Spleen (tissue), 11 donors: ENCODE results near the gene VAV2. TPM values are rescaled to one million over a fixed set of nuclear protein-coding genes. Genes with fewer than 3 reads are reported as not detected.

Source experiments
- DNase-seq: peaks from one replicate; pipeline ENCODE4 v3.0.0-alpha.2; 2020
- H3K27ac ChIP-seq, 8 donors: fragments of 200-600 bp; sonication (generic) in 7 of 8; 1 replicate in 4 of 8; 2 replicates in 4 of 8; pipeline versions ENCODE4 v1.5.0 to v1.8.0; 2016 to 2021; ENCODE audit warnings: inconsistent platforms in 4 of 8, mild to moderate bottlenecking in 4 of 8, moderate library complexity in 1 of 8
- H3K27me3 ChIP-seq, 7 donors: fragments of 200-600 bp; sonication (generic) in 6 of 7; replicated peaks in 1 of 7; 1 replicate in 4 of 7; 2 replicates in 3 of 7; pipeline versions ENCODE4 v1.5.0 to v1.8.0; 2016 to 2021; ENCODE audit warnings: inconsistent platforms in 3 of 7, mild to moderate bottlenecking in 1 of 7
- H3K36me3 ChIP-seq, 6 donors: fragments of 200-600 bp; sonication (generic) in 5 of 6; 1 replicate in 4 of 6; 2 replicates in 2 of 6; pipeline versions ENCODE4 v1.5.0 to v1.8.0; 2016 to 2021; ENCODE audit warnings: inconsistent platforms in 2 of 6
- H3K4me1 ChIP-seq, 6 donors: fragments of 200-600 bp; sonication (generic) in 5 of 6; 1 replicate in 3 of 6; 2 replicates in 3 of 6; pipeline versions ENCODE4 v1.5.0 to v1.8.0; 2016 to 2021; ENCODE audit warnings: inconsistent platforms in 3 of 6
- H3K4me3 ChIP-seq, 8 donors: fragments of 200-600 bp; sonication (generic) in 7 of 8; 1 replicate in 4 of 8; 2 replicates in 4 of 8; pipeline versions ENCODE4 v1.5.0 to v1.8.0; 2016 to 2021; ENCODE audit warnings: inconsistent platforms in 4 of 8, mild to moderate bottlenecking in 4 of 8, moderate library complexity in 2 of 8
- H3K9me3 ChIP-seq, 8 donors: fragments of 200-600 bp; sonication (generic) in 7 of 8; 1 replicate in 4 of 8; 2 replicates in 4 of 8; pipeline versions ENCODE4 v1.5.0 to v1.8.0; 2016 to 2021; ENCODE audit warnings: inconsistent platforms in 4 of 8
- POLR2A ChIP-seq, 3 donors: fragments of 450-650 bp; IDR thresholded peaks; one replicate each; pipeline ENCODE4 v1.5.1; 2017; ENCODE audit warnings: antibody characterized with exemption in 3 of 3, mild to moderate bottlenecking in 1 of 3
- POLR2AphosphoS5 ChIP-seq, 3 donors: sonication (generic); formaldehyde crosslinking; IDR thresholded peaks; one replicate each; pipeline ENCODE4 v1.5.1; 2017; ENCODE audit warnings: antibody characterized with exemption in 3 of 3
- WGBS, 5 donors: extraction: QIAGEN DNeasy Blood & Tissue Kit in 3 of 5; methylation state at CpG; one replicate each; pipeline versions ENCODE4 v1.1.5 to v1.1.7; 2013 to 2018; 5-methylcytosine and 5-hydroxymethylcytosine counted together
- intact Hi-C: fragments of 100-400 bp; cut with DNase I; formaldehyde crosslinking; loops from one replicate; pipeline ENCODE4 v1.15.0; 2023; ENCODE audit warnings: low total_unique reads
- polyA plus RNA-seq, 3 donors: library from polyadenylated mRNA; stranded (reverse); fragments of 200-250 nt; gene quantifications; one replicate each; pipeline ENCODE4 v1.2.1, GENCODE V29; 2013
- total RNA-seq, 7 donors: library from RNA; depleted of rRNA in 3 of 7; stranded (reverse); fragments of >200 nt in 3 of 7; fragmentation: NEBNext Ultra II Directional in 4 of 7; extraction: Animal tissue kit (Norgen Biotek cat#: 25700) in 4 of 7; gene quantifications; one replicate each; pipeline versions ENCODE4 v1.1.0 to v1.2.1, GENCODE V29; 2016 to 2021
- TF ChIP-seq, protein P1 (sequence below), 11 experiments: fragments of 200-600 bp in 7 of 11; fragments of 450-650 bp in 4 of 11; sonication (generic) in 4 of 11; IDR thresholded peaks in 8 of 11; conservative IDR thresholded peaks in 3 of 11; 1 replicate in 7 of 11; 2 replicates in 4 of 11; pipeline versions ENCODE4 v1.4.0 to v1.8.0; 2016 to 2021; ENCODE audit warnings: antibody characterized with exemption in 11 of 11, inconsistent platforms in 4 of 11, mild to moderate bottlenecking in 1 of 11
- donor health status: healthy with polysubstance abuse.
- donor health status: DM: no; HTN: no; CAD: no; lungs with moderate emphysema.
- donor health status: DM: no; HTN: no; CAD: no.
- donor health status: Bipolar disorder and iron deficiency.
- donor health status: healthy.
- donor health status: DM: no; HTN: no; CAD: no.
- donor health status: DM: yes; HTN: yes; CAD: no.

Gene VAV2
- total and polyA plus RNA-seq, 10 donors, result 14.2 to 39.2 (median 23.3) TPM

DNA sequence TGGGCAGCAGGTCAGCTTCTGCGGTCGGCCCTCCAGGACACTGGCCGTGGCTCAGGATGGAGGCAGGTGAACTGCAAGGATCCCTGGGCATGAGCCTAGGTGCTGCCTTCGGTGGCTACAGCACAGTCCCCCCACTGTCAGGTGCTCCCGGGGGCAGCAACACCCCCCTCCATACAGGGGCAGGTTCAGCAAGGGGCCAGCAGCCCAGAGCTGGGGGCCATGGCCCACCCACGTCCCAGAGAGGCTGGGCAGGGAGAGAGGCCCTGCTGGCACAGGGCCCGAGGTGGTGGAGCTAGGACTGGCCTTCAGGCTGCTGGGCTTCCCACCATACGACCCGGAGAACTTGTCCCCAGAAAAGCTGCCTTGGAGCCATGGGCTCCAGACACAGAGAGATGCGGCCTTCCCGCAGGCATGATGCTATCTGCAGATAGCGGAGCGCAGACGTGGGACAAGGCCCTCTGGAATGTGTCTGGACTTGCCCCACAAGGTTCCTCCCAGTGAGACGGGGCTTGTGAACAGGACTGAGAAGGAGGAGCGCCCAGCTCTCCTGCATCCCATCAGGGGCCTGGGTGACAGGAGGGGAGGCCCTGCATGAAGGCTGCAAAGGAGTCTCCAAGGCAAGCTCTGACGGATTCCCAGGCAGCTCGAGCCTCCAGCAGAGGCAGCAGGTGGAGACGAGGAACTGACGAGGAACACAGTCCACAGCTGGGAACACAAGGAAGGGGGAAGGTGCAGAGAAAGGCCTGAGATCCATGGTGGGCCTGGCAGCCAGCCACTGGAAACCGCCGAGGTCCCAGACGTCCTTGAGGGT is 111.1 kb downstream of the VAV2 start:
- Histone ChIP-seq H3K27ac (no peak overlapping the region), H3K9me3 (no peaks in the 10 kb centered on the region), H3K27me3 (no peaks in the 10 kb centered on the region), H3K4me3 (no peak overlapping the region), H3K4me1 (peaks cover 0 to 40% (median 4%) of the 10 kb centered on the region in 6 donors), H3K36me3 (no peaks in the 10 kb centered on the region)
- DNase-seq, result no peak
- intact Hi-C loops, result no loop called here
- 81 to 87% (median 85%) methylated on average over 17 to 23 of the region's 23 CpGs for WGBS, 5 donors
- TF ChIP-seq POLR2AphosphoS5 (IDR thresholded peaks at IDR 0.05) (no peak), POLR2A (IDR thresholded peaks at IDR 0.05) (no peak)
- TF ChIP-seq, protein P1, sequence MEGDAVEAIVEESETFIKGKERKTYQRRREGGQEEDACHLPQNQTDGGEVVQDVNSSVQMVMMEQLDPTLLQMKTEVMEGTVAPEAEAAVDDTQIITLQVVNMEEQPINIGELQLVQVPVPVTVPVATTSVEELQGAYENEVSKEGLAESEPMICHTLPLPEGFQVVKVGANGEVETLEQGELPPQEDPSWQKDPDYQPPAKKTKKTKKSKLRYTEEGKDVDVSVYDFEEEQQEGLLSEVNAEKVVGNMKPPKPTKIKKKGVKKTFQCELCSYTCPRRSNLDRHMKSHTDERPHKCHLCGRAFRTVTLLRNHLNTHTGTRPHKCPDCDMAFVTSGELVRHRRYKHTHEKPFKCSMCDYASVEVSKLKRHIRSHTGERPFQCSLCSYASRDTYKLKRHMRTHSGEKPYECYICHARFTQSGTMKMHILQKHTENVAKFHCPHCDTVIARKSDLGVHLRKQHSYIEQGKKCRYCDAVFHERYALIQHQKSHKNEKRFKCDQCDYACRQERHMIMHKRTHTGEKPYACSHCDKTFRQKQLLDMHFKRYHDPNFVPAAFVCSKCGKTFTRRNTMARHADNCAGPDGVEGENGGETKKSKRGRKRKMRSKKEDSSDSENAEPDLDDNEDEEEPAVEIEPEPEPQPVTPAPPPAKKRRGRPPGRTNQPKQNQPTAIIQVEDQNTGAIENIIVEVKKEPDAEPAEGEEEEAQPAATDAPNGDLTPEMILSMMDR (IDR thresholded peaks at IDR 0.05 in 8 of 11, conservative IDR thresholded peaks at IDR 0.05 in 3 of 11), result no peak

DNA sequence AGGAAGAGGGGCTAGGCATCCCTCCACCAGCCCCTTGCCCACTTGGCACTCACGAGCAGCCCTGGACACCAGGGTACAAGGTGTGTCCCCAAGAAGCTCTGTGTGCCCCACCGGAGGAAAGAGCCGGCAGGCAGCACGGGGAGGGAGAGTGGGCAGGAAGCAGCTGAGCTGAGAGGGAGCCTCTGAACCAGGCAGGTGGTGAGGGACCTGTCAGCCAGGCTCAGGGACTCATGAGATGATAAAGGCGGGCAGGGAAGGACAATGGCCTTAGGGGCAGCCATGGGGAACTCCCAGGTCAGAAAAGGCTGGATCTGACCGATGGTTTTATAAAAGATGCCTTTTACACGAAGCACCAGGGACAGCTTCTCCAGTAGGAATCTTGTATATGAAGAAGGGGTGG is 112.0 kb downstream of the VAV2 start:
- Histone ChIP-seq H3K27ac (no peak overlapping the region), H3K4me1 (peaks cover 0 to 37% (median 4%) of the 10 kb centered on the region in 6 donors), H3K36me3 (no peaks in the 10 kb centered on the region), H3K4me3 (no peak overlapping the region), H3K27me3 (no peaks in the 10 kb centered on the region), H3K9me3 (no peaks in the 10 kb centered on the region)
- intact Hi-C loops, result no loop called here
- DNase-seq, result no peak
- WGBS, 5 donors, result 34 to 51% (median 49%) methylated on average over 7 of the region's 7 CpGs
- no peak for TF ChIP-seq POLR2A (IDR thresholded peaks at IDR 0.05)
- TF ChIP-seq, protein P1 (IDR thresholded peaks at IDR 0.05 in 8 of 11, conservative IDR thresholded peaks at IDR 0.05 in 3 of 11), result no peak
- no peak for TF ChIP-seq POLR2AphosphoS5 (IDR thresholded peaks at IDR 0.05)

DNA sequence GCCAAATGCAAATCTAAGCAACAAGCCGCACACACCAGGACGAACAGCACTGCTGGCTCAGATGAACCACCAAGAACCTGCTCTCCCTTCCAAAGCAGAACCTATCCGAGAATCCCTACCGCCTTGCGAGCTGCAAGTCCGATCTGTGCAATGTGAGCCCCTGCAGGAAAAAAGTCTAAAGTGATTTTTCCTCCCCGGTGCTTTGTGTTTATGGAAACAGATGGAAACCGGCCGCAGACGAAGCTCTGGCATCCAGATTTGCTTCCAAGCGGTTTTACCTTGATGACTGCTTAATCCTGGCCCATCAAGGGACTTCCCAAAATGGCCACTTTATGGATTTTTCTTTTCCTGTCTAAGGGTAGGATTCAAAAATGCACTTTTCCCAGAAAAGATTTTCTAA is 112.5 kb downstream of the VAV2 start:
- Histone ChIP-seq H3K4me3 (no peak overlapping the region), H3K27ac (no peak overlapping the region), H3K9me3 (no peaks in the 10 kb centered on the region), H3K4me1 (peaks cover 0 to 39% (median 4%) of the 10 kb centered on the region in 6 donors), H3K27me3 (no peaks in the 10 kb centered on the region), H3K36me3 (no peaks in the 10 kb centered on the region)
- DNase-seq, result no peak
- intact Hi-C loops, result no loop called here
- TF ChIP-seq, protein P1 (IDR thresholded peaks at IDR 0.05 in 8 of 11, conservative IDR thresholded peaks at IDR 0.05 in 3 of 11), result no peak
- TF ChIP-seq POLR2A (IDR thresholded peaks at IDR 0.05) (no peak), POLR2AphosphoS5 (IDR thresholded peaks at IDR 0.05) (no peak)
- 84 to 89% (median 87%) methylated on average over 11 of the region's 11 CpGs for WGBS, 5 donors

DNA sequence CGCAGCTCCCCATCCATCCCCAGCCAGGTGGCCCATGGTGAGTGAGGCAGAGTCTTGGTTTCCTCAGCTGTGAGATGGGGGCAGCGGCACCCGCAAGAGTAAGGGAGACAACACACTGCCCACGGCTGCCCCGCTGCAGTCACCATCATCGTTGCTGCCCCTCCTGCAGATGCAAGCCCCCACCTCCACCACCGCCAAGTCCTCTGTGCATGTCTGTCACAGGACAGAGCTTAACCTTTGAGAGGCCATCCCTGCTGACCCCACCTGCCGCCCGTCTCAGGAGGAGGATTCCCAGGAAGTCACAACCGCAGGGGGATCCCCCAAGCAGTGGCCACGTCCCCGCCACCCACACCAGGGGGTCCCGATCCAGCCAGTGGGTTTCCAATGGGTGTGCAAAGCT is 113.7 kb downstream of the VAV2 start:
- Histone ChIP-seq H3K4me1 (peaks cover 0 to 52% (median 10%) of the 10 kb centered on the region in 6 donors), H3K9me3 (no peaks in the 10 kb centered on the region), H3K36me3 (no peaks in the 10 kb centered on the region), H3K27ac (no peak overlapping the region), H3K4me3 (no peak overlapping the region), H3K27me3 (no peaks in the 10 kb centered on the region)
- WGBS, 5 donors, result 90 to 94% (median 93%) methylated on average over 6 to 13 of the region's 13 CpGs
- intact Hi-C loops, result no loop called here
- DNase-seq, result no peak
- TF ChIP-seq POLR2AphosphoS5 (IDR thresholded peaks at IDR 0.05) (no peak), POLR2A (IDR thresholded peaks at IDR 0.05) (no peak)
- TF ChIP-seq, protein P1 (IDR thresholded peaks at IDR 0.05 in 8 of 11, conservative IDR thresholded peaks at IDR 0.05 in 3 of 11), result no peak
